ENCODE results near the gene GTPBP3.

- TF ChIP-seq CTCF (IDR thresholded peaks at IDR 0.05 in 4 of 5, conservative IDR thresholded peaks at IDR 0.05 in 1 of 5), result no peak
- TF ChIP-seq POLR2A (IDR thresholded peaks at IDR 0.05), result no peak
Measured at GRCh38 chr19:17303940-17304267, 33.4 kb upstream of the GTPBP3 start.
